K562 (cell line): ENCODE results near the gene NUP107.

Experiments used
- CTCF ChIP-seq, 3 experiments: IDR thresholded peaks in 2 of 3; conservative IDR thresholded peaks in 1 of 3; 2 replicates each; pipeline ENCODE4 v1.5.1; 2011 to 2012; ENCODE audit warnings: low read length in 3 of 3, mild to moderate bottlenecking in 3 of 3, control low read depth in 2 of 3, improper control_type of control experiment in 1 of 3, inconsistent platforms in 1 of 3, low read depth in 1 of 3, mixed read lengths in 1 of 3, moderate library complexity in 1 of 3; ENCODE audit not compliant: insufficient read depth in 2 of 3
- EP300 ChIP-seq: IDR thresholded peaks from 2 replicates; pipeline ENCODE4 v1.6.1; 2012; ENCODE audit warnings: low read length, improper control_type of control experiment
- EZH2 ChIP-seq: IDR thresholded peaks from 2 replicates; pipeline ENCODE4 v1.6.1; 2012; ENCODE audit warnings: low read depth, mild to moderate bottlenecking, inconsistent platforms, low read length, borderline replicate concordance
- LARP7 ChIP-seq: fragments of 450-650 bp; IDR thresholded peaks from 2 replicates; pipeline ENCODE4 v1.6.1; 2016
- POLR2A ChIP-seq: fragments of 450-650 bp; conservative IDR thresholded peaks from 2 replicates; pipeline ENCODE4 v1.6.1; 2016
- POLR2AphosphoS5 ChIP-seq: IDR thresholded peaks from 2 replicates; pipeline ENCODE4 v1.6.1; 2011; ENCODE audit warnings: mild to moderate bottlenecking, low read depth, low read length, moderate library complexity; ENCODE audit not compliant: control insufficient read depth, insufficient read depth
- TARDBP ChIP-seq: fragments of 450-650 bp; IDR thresholded peaks from 2 replicates; pipeline ENCODE4 v1.6.1; 2016
- THRA ChIP-seq: fragments of 450-650 bp; IDR thresholded peaks from 2 replicates; pipeline ENCODE4 v1.6.1; 2017; ENCODE audit warnings: mild to moderate bottlenecking, moderate library complexity
- ZNF778 ChIP-seq: fragments of 450-650 bp; formaldehyde crosslinking; IDR thresholded peaks from 2 replicates; pipeline ENCODE4 v1.4.0; 2020; ENCODE audit warnings: mild to moderate bottlenecking, moderate library complexity

GRCh38 chr12:68674376-68674775 is 12.4 kb upstream of the NUP107 start:
- no peak for TF ChIP-seq CTCF (IDR thresholded peaks at IDR 0.05 in 2 of 3, conservative IDR thresholded peaks at IDR 0.05 in 1 of 3; ENCODE audit: insufficient read depth in 2 of 3, low read depth in 1 of 3, low read length in 3 of 3)
- no peak for TF ChIP-seq LARP7
- no peak for TF ChIP-seq EP300
- no peak for TF ChIP-seq THRA
- TF ChIP-seq EZH2, result no peak
- no peak for TF ChIP-seq ZNF778 (CRISPR knock-in tag)
- no peak for TF ChIP-seq POLR2A
- TF ChIP-seq TARDBP, result no peak
- TF ChIP-seq POLR2AphosphoS5, result no peak
